ENCODE data around the gene GASK1B. TPM values are rescaled to one million over a fixed set of nuclear protein-coding genes. Genes with fewer than 3 reads are reported as not detected.

Gene GASK1B
- total and polyA plus RNA-seq, 4 experiments from 2014 or later: 0.58 to 0.70 TPM; not detected in 2

DNA sequence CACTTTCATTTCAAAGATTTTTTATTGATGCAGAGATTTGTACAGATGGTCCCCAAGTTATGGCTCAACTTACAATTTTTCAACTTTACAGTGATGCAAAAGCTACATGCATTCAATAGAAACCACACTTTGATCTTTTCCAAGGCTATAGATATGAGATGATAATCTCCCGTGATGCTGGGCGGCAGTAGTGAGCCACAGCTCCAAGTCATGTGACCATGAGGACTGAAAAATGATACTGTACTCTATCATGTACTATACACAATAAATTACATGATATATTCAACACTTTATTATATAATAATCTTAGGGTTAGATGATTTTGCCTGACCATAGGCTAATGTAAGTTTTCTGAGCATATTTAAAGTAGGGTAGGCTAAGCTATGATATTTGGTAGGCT, 14.0 kb upstream of the GASK1B start:
- ChIA-PET CTCF (ENCODE audit: partially characterized antibody) (no interaction called here), POLR2A (ENCODE audit: partially characterized antibody) (no interaction called here)
- Mint-ChIP-seq H3K36me3 (no peaks in the 10 kb centered on the region), H3K27ac (no peak overlapping the region), H3K27me3 (peaks cover 0 to 1% of the 10 kb centered on the region in 2 donors), H3K4me1 (no peaks in the 10 kb centered on the region), H3K4me3 (no peak overlapping the region), H3K9me3 (no peaks in the 10 kb centered on the region)
- Histone ChIP-seq H3K9me3 (ENCODE audit: control insufficient read depth in 1 of 2, low read length in 2 of 2) (no peaks in the 10 kb centered on the region), H3K27ac (ENCODE audit: low read depth, low read length) (no peak overlapping the region), H3K4me3 (ENCODE audit: low read length in 2 of 2) (no peak overlapping the region), H3K27me3 (ENCODE audit: insufficient read depth, low read length) (no peaks in the 10 kb centered on the region), H3K36me3 (ENCODE audit: insufficient read depth, low read length) (no peaks in the 10 kb centered on the region), H3K4me1 (ENCODE audit: insufficient read depth, low read length) (no peaks in the 10 kb centered on the region)
- no peak for DNase-seq
- intact Hi-C loops (cut with micrococcal nuclease): no loop called here

GRCh38 chr4:158182736-158183135, 9.9 kb upstream of the GASK1B start:
- DNase-seq: no peak
- Mint-ChIP-seq H3K9me3 (no peaks in the 10 kb centered on the region), H3K36me3 (no peaks in the 10 kb centered on the region), H3K27ac (no peak overlapping the region), H3K4me3 (no peak overlapping the region), H3K4me1 (no peaks in the 10 kb centered on the region), H3K27me3 (peaks cover 0 to 1% of the 10 kb centered on the region in 2 donors)
- Histone ChIP-seq H3K36me3 (ENCODE audit: insufficient read depth, low read length) (no peaks in the 10 kb centered on the region), H3K27me3 (ENCODE audit: insufficient read depth, low read length) (no peaks in the 10 kb centered on the region), H3K27ac (ENCODE audit: low read depth, low read length) (no peak overlapping the region), H3K4me3 (ENCODE audit: low read length in 2 of 2) (no peak overlapping the region), H3K9me3 (ENCODE audit: control insufficient read depth in 1 of 2, low read length in 2 of 2) (no peaks in the 10 kb centered on the region), H3K4me1 (ENCODE audit: insufficient read depth, low read length) (no peaks in the 10 kb centered on the region)
- CTCF ChIA-PET (ENCODE audit: partially characterized antibody): no interaction called here
- POLR2A ChIA-PET (ENCODE audit: partially characterized antibody): no interaction called here
- intact Hi-C loops (cut with micrococcal nuclease): no loop called here

GRCh38 chr4:158181906-158182305, 9.1 kb upstream of the GASK1B start:
- DNase-seq: no peak
- Mint-ChIP-seq H3K4me1 (no peaks in the 10 kb centered on the region), H3K27me3 (peaks cover 0 to 1% of the 10 kb centered on the region in 2 donors), H3K36me3 (no peaks in the 10 kb centered on the region), H3K27ac (no peak overlapping the region), H3K4me3 (no peak overlapping the region), H3K9me3 (no peaks in the 10 kb centered on the region)
- ChIA-PET CTCF (ENCODE audit: partially characterized antibody) (no interaction called here), POLR2A (ENCODE audit: partially characterized antibody) (no interaction called here)
- H3K36me3 ChIP-seq (ENCODE audit: insufficient read depth, low read length): no peaks in the 10 kb centered on the region
- H3K27me3 ChIP-seq (ENCODE audit: insufficient read depth, low read length): no peaks in the 10 kb centered on the region
- H3K4me1 ChIP-seq (ENCODE audit: insufficient read depth, low read length): no peaks in the 10 kb centered on the region
- no peaks in the 10 kb centered on the region for H3K9me3 ChIP-seq (ENCODE audit: control insufficient read depth in 1 of 2, low read length in 2 of 2)
- intact Hi-C loops (cut with micrococcal nuclease): no loop called here
- no peak overlapping the region for H3K4me3 ChIP-seq (ENCODE audit: low read length in 2 of 2)
- no peak overlapping the region for H3K27ac ChIP-seq (ENCODE audit: low read depth, low read length)

DNA sequence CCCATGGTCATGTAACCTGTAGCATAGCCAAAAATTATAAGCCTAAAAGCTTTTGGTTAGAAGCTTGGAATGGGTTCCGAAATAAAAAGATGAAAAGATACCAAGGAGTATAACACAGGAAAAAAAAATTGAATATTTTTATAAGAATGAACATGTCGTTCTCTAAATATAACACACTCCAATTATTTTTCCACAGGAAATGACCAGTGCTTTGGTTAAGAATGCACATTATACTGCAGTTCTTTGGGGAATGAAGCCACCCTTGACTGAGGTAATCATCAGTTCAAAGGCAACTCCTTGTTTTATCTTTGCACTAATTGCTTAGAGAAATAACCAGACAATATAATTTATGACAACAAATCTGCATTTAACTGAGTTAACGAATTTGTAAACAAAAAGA, 6.6 kb upstream of the GASK1B start:
- POLR2A ChIA-PET (ENCODE audit: partially characterized antibody): no interaction called here
- no peaks in the 10 kb centered on the region for H3K27me3 ChIP-seq (ENCODE audit: insufficient read depth, low read length)
- H3K4me1 Mint-ChIP-seq: no peaks in the 10 kb centered on the region
- H3K9me3 ChIP-seq (ENCODE audit: control insufficient read depth in 1 of 2, low read length in 2 of 2): no peaks in the 10 kb centered on the region
- H3K36me3 Mint-ChIP-seq: no peaks in the 10 kb centered on the region
- no peaks in the 10 kb centered on the region for H3K4me1 ChIP-seq (ENCODE audit: insufficient read depth, low read length)
- DNase-seq: no peak
- H3K27me3 Mint-ChIP-seq: peaks cover 0 to 1% of the 10 kb centered on the region in 2 donors
- H3K27ac Mint-ChIP-seq: no peak overlapping the region
- CTCF ChIA-PET (ENCODE audit: partially characterized antibody): no interaction called here
- no peak overlapping the region for H3K4me3 Mint-ChIP-seq
- intact Hi-C loops (cut with micrococcal nuclease): no loop called here
- no peak overlapping the region for H3K4me3 ChIP-seq (ENCODE audit: low read length in 2 of 2)
- no peaks in the 10 kb centered on the region for H3K9me3 Mint-ChIP-seq
- no peaks in the 10 kb centered on the region for H3K36me3 ChIP-seq (ENCODE audit: insufficient read depth, low read length)
- no peak overlapping the region for H3K27ac ChIP-seq (ENCODE audit: low read depth, low read length)

- no peaks in the 10 kb centered on the region for H3K9me3 ChIP-seq (ENCODE audit: control insufficient read depth in 1 of 2, low read length in 2 of 2)
- ChIA-PET POLR2A (ENCODE audit: partially characterized antibody) (no interaction called here), CTCF (ENCODE audit: partially characterized antibody) (no interaction called here)
- H3K4me1 Mint-ChIP-seq: peaks cover 0 to 5% (median under 1%) of the 10 kb centered on the region in 4 donors
- no peak overlapping the region for H3K4me3 Mint-ChIP-seq
- intact Hi-C loops (cut with micrococcal nuclease): no loop called here
- H3K27me3 Mint-ChIP-seq: peaks cover 1 to 5% of the 10 kb centered on the region in 2 donors
- H3K27me3 ChIP-seq (ENCODE audit: insufficient read depth, low read length): no peaks in the 10 kb centered on the region
- no peaks in the 10 kb centered on the region for H3K36me3 Mint-ChIP-seq
- H3K27ac Mint-ChIP-seq: no peak overlapping the region
- no peak for DNase-seq
- H3K27ac ChIP-seq (ENCODE audit: low read depth, low read length): no peak overlapping the region
- no peaks in the 10 kb centered on the region for H3K9me3 Mint-ChIP-seq
- H3K36me3 ChIP-seq (ENCODE audit: insufficient read depth, low read length): no peaks in the 10 kb centered on the region
- no peaks in the 10 kb centered on the region for H3K4me1 ChIP-seq (ENCODE audit: insufficient read depth, low read length)
- H3K4me3 ChIP-seq (ENCODE audit: low read length in 2 of 2): no peak overlapping the region
Observed at GRCh38 chr4:158176776-158177175, 4.0 kb upstream of the GASK1B start.

GRCh38 chr4:158176108-158176507, 3.3 kb upstream of the GASK1B start:
- intact Hi-C loops (cut with micrococcal nuclease): no loop called here
- Histone ChIP-seq H3K9me3 (ENCODE audit: control insufficient read depth in 1 of 2, low read length in 2 of 2) (no peaks in the 10 kb centered on the region), H3K4me1 (ENCODE audit: insufficient read depth, low read length) (no peaks in the 10 kb centered on the region), H3K27me3 (ENCODE audit: insufficient read depth, low read length) (no peaks in the 10 kb centered on the region), H3K4me3 (ENCODE audit: low read length in 2 of 2) (no peak overlapping the region), H3K27ac (ENCODE audit: low read depth, low read length) (no peak overlapping the region), H3K36me3 (ENCODE audit: insufficient read depth, low read length) (no peaks in the 10 kb centered on the region)
- no peak for DNase-seq
- H3K4me1 Mint-ChIP-seq: peaks cover 0 to 5% (median under 1%) of the 10 kb centered on the region in 4 donors
- H3K9me3 Mint-ChIP-seq: no peaks in the 10 kb centered on the region
- H3K27me3 Mint-ChIP-seq: peaks cover 3 to 5% of the 10 kb centered on the region in 2 donors
- no peak overlapping the region for H3K4me3 Mint-ChIP-seq
- ChIA-PET CTCF (ENCODE audit: partially characterized antibody) (no interaction called here), POLR2A (ENCODE audit: partially characterized antibody) (no interaction called here)
- no peak overlapping the region for H3K27ac Mint-ChIP-seq
- no peaks in the 10 kb centered on the region for H3K36me3 Mint-ChIP-seq

DNA sequence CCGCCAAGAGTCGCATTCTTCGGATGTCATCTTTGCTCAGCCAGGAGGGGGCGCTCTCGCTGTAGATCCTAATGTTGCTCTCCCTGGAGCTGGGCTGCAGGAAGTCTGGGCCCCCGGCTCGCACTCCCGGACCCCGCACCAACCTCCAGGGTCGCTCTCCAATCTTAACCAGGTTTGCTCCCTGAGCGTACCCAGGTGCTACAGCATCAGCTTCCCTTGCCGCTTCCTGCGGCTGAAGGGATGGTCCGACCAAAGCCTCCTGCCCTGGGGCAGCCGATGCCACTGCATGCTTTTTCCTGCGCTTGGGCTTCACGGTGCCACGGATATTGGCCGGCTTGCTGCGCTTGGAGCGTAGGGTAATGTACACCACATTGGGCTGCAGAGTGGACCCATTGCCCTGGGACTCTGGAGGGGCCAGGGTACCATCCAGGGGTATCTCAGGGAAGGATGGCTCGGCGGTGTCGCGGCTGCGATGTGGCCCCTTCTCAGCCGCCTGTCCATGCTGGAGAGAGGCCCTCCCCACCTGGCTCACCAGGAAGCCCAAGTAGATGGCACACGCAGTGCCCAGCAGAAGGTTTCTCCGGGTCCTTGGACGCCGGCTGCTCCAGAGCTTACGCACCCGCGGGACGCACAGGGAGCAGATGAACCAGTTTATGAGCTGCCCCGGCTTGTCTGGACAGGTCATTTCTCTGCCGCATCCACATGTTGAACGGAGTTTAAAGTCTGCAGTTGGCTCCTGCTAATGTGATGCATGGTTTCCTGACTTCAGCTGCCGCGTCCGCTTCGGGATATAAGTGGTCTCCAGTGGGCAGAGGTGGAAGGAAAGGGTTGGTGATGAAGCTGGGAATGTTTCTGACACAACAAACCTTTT, 1.9 kb downstream of the GASK1B start:
- no peak overlapping the region for H3K4me3 ChIP-seq (ENCODE audit: low read length in 2 of 2)
- ChIA-PET POLR2A (ENCODE audit: partially characterized antibody) (no interaction called here), CTCF (ENCODE audit: partially characterized antibody) (no interaction called here)
- peaks cover 0 to 8% (median 2%) of the 10 kb centered on the region in 4 donors for H3K4me1 Mint-ChIP-seq
- H3K4me3 Mint-ChIP-seq: no peak overlapping the region
- H3K36me3 Mint-ChIP-seq: no peaks in the 10 kb centered on the region
- H3K27ac Mint-ChIP-seq: no peak overlapping the region
- H3K36me3 ChIP-seq (ENCODE audit: insufficient read depth, low read length): no peaks in the 10 kb centered on the region
- no peak overlapping the region for H3K27ac ChIP-seq (ENCODE audit: low read depth, low read length)
- no peak for DNase-seq
- peaks cover 6% of the 10 kb centered on the region for H3K27me3 ChIP-seq (ENCODE audit: insufficient read depth, low read length)
- H3K9me3 ChIP-seq (ENCODE audit: control insufficient read depth in 1 of 2, low read length in 2 of 2): no peaks in the 10 kb centered on the region
- H3K27me3 Mint-ChIP-seq: peaks cover 12% of the 10 kb centered on the region in 2 donors
- peaks cover 0 to 1% (median 0%) of the 10 kb centered on the region in 8 donors for H3K9me3 Mint-ChIP-seq
- no peaks in the 10 kb centered on the region for H3K4me1 ChIP-seq (ENCODE audit: insufficient read depth, low read length)
- intact Hi-C loops (cut with micrococcal nuclease): no loop called here
